Measurements from ENCODE around the gene KCNK1. TPM values are rescaled to one million over a fixed set of nuclear protein-coding genes. Genes with fewer than 3 reads are reported as not detected.

KCNK1 gene
- 16.0 to 24.6 TPM (median 19.6 TPM) in 5 replicates for total RNA-seq (2022; extraction: Qiagen RNA extraction)

DNA sequence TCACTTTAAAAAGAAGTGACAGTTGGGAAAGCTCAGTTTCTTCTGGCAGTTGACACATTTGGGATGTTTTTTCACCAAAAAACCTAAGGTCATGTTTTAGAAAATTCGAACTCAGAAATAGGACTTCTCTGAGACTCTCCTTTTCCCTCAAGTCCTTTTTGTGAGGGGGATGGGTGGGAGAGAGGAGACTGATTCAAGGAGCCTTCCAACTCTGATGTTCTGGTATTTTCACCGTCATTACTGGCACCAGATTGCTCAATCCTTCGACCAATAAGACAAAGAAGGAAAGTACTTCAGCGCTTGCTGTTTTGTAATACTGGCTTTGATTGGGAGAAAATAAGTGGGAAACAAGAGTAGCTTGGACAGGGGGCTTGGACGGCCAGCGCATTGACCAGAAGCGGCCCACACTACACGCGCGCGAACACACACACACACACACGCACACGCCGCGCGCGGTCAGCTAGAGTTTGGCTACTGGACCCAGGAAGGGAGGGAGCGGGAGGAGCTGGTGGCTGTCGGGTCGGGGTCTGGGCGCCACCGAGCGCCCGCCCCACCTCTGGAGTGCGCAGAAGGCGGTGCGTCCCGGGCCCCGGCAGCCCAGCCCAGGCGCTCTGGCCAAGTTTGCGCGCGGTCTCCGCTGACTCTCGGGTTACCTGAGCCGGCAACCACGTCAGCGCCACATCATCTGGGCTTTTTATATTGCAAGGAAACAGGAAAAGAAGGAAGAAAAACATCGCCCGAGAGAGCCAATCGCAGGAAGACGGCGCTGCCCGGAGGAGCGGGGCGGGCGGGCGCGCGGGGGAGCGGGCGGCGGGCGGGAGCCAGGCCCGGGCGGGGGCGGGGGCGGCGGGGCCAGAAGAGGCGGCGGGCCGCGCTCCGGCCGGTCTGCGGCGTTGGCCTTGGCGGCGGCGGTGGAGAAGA, at the start of gene KCNK1:
KCNK1 (plus strand) TSS at position 855 of the 921 bp plus-strand sequence; CDS start at position 921, 66 bp downstream.

